ENCODE measurements around the gene ADARB2. TPM values are rescaled to one million over a fixed set of nuclear protein-coding genes. Genes with fewer than 3 reads are reported as not detected.

The ADARB2 gene
- total RNA-seq, 1 donor from 2014 or later: 0.06 TPM

DNA sequence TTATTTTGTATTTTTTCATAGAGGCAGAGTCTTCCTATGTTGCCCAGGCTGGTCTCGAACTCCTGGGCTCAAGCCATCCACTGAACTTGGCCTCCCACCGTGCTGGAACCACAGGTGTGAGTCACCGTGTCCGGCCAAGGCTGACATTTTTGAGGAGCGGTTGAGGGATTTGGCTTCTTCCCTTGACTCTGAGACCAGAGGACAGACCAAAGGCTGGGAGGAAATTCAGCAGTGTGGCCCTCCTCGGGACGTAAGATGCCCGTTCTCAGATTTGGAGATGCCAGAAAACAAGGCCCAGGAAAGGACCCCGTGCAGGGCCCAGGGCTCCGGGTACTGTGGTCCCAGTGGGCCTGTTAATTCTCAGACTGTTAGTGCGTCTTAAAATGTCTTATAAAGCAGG lies 535.0 kb downstream of the ADARB2 start:
- no peak for DNase-seq (ENCODE audit: low spot score)

DNA sequence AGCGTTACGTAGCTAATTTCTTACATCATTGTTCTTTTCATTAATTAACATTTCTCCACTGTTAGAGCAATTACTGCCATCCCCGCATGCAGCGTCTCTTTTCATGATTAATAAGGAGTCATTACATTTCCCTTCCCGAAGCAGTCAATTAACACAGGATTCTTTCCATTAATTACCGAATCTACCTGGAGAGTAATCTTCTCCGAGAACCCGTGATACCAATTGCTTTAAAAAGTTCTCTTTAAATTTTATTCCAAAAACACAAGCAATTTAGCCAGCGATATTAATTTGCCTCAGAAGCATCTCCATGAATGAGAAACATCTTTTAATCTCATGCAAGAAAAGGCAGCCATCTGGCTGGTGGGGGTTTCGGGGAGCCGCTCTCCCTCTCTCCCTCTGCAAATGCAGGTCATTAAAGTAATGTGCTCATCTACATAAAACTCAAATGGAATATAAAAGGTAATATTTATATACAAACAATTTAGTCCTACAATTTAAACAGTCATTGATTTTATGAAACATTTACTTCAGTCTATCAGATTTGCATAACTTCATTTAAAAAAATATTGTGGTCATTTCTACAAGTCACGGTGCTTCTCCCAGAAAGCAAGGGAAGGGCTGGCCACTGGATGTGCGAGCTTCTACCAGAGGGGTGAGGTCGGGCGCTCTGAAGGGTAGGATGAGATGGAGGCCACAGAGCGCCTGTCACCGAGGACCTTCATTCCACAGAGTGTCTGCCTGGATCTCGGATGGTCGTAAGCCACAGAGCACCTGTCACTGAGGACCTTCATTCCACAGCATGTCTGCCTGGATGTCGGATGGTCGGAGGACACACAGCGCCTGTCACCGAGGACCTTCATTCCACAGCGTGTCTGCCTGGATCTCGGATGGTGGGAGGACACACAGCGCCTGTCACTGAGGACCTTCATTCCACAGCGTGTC lies 536.2 kb downstream of the ADARB2 start:
- DNase-seq (ENCODE audit: low spot score): no peak

DNA sequence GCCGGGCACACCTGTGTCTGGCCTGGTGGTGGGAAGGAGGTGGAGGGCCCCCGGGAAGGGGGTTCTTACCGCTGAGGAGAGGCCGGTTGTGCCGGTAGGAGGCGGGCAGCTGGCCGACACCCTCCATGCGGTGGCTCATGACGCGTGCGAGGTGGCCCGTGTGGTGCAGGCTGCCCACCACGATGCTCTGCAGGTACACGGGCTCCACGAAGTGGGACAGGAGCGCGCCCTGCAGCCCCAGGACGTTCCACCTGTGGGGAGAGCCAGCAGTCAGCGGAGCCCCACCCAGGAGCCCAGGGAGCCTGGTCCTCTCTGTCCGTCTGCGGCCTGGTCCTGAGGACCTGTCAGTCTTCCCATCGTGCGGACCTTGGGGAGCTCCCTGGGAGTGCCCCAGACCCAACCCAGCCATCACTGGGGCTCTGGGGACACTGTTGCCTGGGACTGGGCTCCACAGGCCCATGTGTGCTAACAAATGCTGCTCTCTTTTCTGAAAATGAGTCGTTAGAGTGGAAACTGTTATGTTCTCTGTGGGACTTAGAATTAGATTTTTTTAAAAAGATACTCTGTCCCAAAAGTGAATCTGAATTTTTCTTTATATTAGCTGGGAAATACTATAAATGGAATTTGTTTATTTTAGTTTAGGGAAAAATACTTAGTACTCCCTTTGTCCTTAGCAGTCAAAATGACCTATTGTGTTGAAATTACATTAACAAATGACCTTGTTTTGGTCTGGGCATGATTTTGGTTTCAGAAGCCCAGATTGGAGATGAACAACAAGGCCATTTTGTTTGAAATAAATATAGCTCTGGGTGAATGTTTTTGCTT lies 537.2 kb downstream of the ADARB2 start:
- no peak for DNase-seq (ENCODE audit: low spot score)

DNA sequence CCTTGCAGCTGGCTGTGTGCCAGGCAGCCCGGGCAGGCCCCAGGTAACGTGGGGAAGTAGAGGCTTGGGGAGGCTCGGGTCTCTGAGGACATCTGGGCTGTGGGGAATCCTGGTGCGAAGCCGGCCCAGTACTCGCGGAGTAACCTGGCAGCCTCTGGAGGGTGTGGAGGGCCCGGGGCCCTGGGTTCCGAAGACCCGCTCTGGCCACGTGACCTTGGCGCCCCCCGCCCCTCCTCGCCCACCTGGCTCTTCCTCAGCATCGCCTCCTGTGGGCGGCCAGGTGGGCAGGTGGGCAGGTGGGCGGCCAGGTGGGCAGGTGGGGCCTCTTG lies 538.0 kb downstream of the ADARB2 start:
- DNase-seq (ENCODE audit: low spot score): peak; percentile 76

- DNase-seq (ENCODE audit: low spot score): no peak
These were observed 538.6 kb downstream of the ADARB2 start for GRCh38 chr10:1198453-1199344.

GRCh38 chr10:1197384-1197783 lies 539.9 kb downstream of the ADARB2 start:
- no peak for DNase-seq (ENCODE audit: low spot score)

GRCh38 chr10:1196656-1197055 lies 540.7 kb downstream of the ADARB2 start:
- no peak for DNase-seq (ENCODE audit: low spot score)

- DNase-seq (ENCODE audit: low spot score): peak; percentile 37
These were observed 541.5 kb downstream of the ADARB2 start for GRCh38 chr10:1195828-1196227.

DNA sequence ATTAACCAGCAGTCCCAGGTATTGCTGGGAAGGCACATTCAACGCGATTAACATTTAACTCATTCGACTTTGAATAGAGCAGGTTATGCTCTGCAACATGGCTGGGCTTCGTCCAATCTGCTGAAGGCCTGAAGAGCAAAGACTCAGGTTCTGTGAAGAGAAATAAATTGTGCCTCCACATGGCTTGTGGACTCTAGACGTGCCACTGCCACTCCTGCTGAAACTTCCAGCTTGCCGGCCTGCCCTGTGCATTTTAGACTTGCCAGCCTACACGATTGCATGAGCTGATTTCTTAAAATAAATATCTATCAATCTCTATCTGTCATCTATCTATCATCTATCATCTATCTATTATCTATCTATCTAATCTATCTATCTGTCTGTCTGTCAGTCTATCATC lies 543.2 kb downstream of the ADARB2 start:
- DNase-seq (ENCODE audit: low spot score): peak; percentile 53

- no peak for DNase-seq (ENCODE audit: low spot score)
These were observed 543.8 kb downstream of the ADARB2 start for GRCh38 chr10:1193561-1193960.

GRCh38 chr10:1191752-1192151 lies 545.6 kb downstream of the ADARB2 start:
- DNase-seq (ENCODE audit: low spot score): peak; percentile 3

DNA sequence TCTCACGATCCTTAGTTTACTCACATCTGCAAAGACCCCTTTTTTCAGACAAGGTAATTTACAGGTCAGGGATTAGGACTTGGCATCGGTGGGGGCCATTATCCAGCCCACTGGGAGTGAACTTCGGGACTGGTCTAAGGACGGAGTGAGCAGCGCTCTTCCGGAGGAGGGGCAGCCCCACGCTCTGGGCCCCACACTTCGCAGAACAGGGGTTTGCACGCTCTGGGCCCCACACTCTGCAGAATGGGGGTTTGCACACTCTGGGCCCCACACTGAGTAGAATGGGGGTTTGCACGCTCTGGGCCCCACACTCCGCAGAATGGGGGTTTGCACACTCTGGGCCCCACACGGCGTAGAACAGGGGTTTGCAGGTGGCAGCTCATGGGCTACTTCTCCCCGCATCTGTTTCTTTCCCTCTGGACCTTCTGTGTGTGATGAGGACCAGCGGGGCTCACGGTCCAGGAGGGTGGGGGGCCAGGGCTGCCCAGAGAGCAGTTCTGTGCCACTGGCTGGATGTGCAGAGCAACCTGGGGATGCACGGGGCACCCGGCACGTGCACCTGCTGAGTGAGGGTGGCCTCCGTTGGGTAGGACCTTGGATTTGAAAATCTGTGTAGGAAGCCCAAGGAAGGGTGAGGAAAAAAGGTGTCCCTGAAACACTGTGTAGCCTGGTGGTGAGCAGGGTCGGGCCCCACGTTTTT lies 546.4 kb downstream of the ADARB2 start:
- DNase-seq (ENCODE audit: low spot score): peak; percentile 77

GRCh38 chr10:1190052-1190395 lies 547.3 kb downstream of the ADARB2 start:
- DNase-seq (ENCODE audit: low spot score): peak; percentile 59

- DNase-seq (ENCODE audit: low spot score): peak; percentile 43
These were observed 547.9 kb downstream of the ADARB2 start for GRCh38 chr10:1189166-1190051.

DNA sequence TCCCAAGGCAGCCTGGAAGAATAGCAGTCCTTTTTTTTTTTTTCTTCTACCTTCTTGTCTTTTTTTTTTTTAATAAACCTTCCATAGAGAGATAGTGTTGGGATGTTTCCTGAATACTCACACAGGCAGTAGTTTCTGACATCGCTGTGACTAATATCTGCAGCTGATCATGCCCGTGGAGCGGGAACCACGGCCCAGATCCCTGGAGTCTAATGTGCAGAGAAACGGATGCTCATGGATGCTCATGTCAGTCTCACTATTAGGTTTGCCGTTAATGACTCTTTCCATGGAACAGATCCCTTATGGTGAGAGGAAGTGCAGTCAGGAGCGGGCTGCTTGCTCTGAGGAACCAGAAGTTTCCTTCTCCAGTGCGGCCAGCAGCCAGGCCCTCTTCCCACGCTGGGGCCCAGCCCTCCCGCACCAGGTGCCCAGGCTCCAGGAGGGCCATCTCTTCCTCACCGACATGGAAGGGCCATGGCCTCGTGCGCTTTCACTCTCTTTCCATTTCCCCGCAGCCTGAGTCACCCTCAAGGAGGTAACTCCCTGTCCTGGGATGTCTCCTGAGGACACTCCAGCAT lies 548.7 kb downstream of the ADARB2 start:
- DNase-seq (ENCODE audit: low spot score): peak; percentile 67

- DNase-seq (ENCODE audit: low spot score): peak; percentile 51
These were observed 549.3 kb downstream of the ADARB2 start for GRCh38 chr10:1187855-1188557.

DNA sequence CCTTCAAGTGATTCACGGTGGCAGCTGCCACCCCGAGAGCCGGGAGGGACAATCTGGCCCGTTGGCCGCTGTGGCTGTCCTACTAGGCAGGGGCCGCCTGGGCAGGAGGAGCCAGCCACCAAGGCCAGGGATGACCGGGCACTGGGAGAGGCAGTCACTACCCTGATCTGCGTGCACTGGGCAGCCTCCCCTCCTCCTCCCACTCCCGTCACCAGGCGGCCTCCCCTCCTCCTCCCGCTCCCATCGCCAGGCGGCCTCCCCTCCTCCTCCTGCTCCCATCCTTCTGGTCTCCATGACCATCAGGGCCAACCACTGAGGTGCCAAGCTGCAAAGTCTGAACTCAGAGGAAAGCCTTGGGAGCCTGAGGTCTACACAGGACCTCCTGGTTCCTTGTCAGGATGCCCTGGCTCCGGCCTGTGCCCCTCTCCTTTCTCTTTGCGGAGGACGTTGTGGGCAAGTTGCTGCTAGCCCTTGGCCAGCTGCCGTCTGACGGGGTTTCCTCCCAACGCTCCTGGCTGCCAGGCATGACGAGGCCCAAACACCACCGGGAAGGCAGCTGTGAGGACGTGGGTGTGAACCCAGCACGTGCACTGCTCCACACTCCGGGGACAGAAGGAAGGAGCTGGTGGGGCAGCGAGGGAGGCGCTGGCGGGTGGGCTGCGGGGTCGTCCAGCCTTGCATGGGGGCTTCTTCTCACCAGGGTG lies 550.0 kb downstream of the ADARB2 start:
- DNase-seq (ENCODE audit: low spot score): peak; percentile 85

DNA sequence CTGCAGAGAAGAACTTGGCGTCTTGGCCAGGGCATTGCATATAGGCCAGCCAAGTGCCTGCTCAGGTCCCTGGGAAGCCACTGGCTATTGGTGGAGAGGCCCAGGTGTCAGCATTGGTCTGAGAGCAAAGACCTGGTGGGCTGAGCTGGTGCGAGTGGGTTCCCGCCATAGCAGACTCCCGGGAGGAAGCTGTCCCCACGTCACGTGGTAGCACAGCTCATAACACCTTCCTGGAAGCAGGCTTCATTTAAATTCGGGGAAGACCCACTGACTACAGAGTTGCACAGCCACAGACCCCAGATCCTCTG lies 550.7 kb downstream of the ADARB2 start:
- DNase-seq (ENCODE audit: low spot score): peak; percentile 71

Data from mesenteric fat pad (tissue), 1 donor.